Motor neuron (in vitro differentiated cells): Measurements from ENCODE around the gene PLCL1. TPM values are rescaled to one million over a fixed set of nuclear protein-coding genes. Genes with fewer than 3 reads are reported as not detected.

Experiments used
- ATAC-seq, 8 experiments: fragments of 200-7000 bp; cut with Tn5 transposase; replicated peaks in 6 of 8; 2 replicates each; pipeline ENCODE4 v1.8.0; 2021; ENCODE audit warnings: mild to moderate bottlenecking in 8 of 8, moderate library complexity in 8 of 8
- H3K27ac ChIP-seq, 2 donors: fragments of 250-450 bp; sonication (Bioruptor Pico); 2 replicates each; pipeline ENCODE4 v1.9.0; 2021; ENCODE audit warnings: antibody characterized with exemption in 2 of 2, mild to moderate bottlenecking in 2 of 2, moderate library complexity in 1 of 2
- H3K4me1 ChIP-seq, 2 donors: fragments of 250-450 bp; sonication (Bioruptor Pico); replicated peaks in 1 of 2; 2 replicates each; pipeline ENCODE4 v1.6.1; 2021; ENCODE audit warnings: antibody characterized with exemption in 2 of 2, mild to moderate bottlenecking in 2 of 2, moderate library complexity in 1 of 2
- H3K4me3 ChIP-seq, 5 donors: fragments of 250-450 bp; sonication (Bioruptor Pico); 2 replicates each; pipeline ENCODE4 v1.9.0; 2021; ENCODE audit warnings: antibody characterized with exemption in 5 of 5, mild to moderate bottlenecking in 5 of 5, moderate library complexity in 4 of 5
- WGBS, 10 experiments: fragments of 450-650 bp; shearing (Covaris generic); methylation state at CpG; one replicate each; pipeline ENCODE4 v1.0.0; 2022; 5-methylcytosine and 5-hydroxymethylcytosine counted together
- in situ Hi-C, 9 experiments: fragments of 400-800 bp; cut with MboI; loops; one replicate each; pipeline ENCODE4 v1.15.0; 2021; ENCODE audit warnings: low sequenced_read_pairs in 9 of 9, low pct_unique_long_range_greater_than_20kb in 2 of 9; ENCODE audit not compliant: unreplicated experiment in 9 of 9
- total RNA-seq, 8 experiments: library from RNA; unstranded; fragments of 300-600 nt; gene quantifications; 2 replicates each; pipeline versions ENCODE4 v1.2.3 to v1.2.4, GENCODE V29; 2022

PLCL1 gene
- total RNA-seq, 8 experiments from 2014 or later, result 7.0 to 16.8 (median 10.1) TPM

DNA sequence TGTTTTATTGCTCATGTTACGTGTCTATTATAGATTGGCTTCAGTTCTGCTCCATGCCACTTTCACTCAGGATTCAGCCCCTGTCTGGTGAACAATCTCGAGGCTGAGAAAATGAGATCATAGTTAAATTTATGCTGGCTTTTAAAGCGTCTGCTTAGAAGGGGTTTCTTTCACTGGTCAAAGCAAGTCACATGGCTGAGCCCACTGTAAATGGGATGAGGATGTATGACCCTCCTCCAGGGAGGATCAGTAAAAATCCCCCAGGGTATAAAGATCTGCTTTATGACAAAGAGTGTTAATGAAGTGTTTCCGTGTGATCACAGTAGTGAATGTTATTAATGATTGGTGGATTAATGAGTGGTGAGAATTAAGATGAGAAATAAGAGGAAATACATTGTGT is 6.2 kb upstream of the PLCL1 start:
- peak in 5 of 8 experiments; percentile 94 to 96 (median 95) for ATAC-seq
- Histone ChIP-seq H3K27ac (peak overlapping the region in 1 of 2 donors; percentile 1), H3K4me1 (peaks cover 11 to 32% of the 10 kb centered on the region in 2 donors), H3K4me3 (peak overlapping the region in 1 of 5 donors; percentile 5)
- WGBS, 10 experiments, result 28 to 86% (median 33%) methylated on average over 1 to 4 of the region's 4 CpGs; no CpG with 5 or more reads in 3 of the 10 experiments
- in situ Hi-C loops, result loop anchor here in 1 of 9 experiments (10.0 kb wide), 1 partner anchor 497 kb away; no protein-coding TSS in a partner anchor

DNA sequence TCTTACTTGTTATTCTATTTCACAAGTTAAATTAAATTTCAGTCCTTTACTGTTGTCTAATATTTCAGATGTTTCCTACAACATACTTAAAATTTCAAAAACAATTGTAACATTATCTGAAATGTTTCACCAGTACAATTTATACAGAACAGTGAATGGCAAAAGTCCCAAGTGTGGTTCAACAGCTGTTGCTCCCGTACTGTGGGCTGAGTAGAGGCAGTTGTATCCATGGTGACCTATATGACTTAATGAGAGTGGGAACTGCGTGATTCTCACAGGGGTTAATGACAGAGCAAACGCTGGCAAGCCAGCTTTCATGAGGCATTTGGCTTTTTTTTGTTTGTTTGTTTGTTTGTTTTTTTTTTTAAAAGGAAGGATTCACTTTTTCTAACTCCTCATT is 5.3 kb upstream of the PLCL1 start:
- Histone ChIP-seq H3K4me3 (no peak overlapping the region), H3K4me1 (peaks cover 13 to 36% of the 10 kb centered on the region in 2 donors), H3K27ac (no peak overlapping the region)
- in situ Hi-C loops, result loop anchor here in 1 of 9 experiments (10.0 kb wide), 1 partner anchor 496 kb away; no protein-coding TSS in a partner anchor
- 0 to 79% (median 27%) methylated on average over 1 to 3 of the region's 3 CpGs; no CpG with 5 or more reads in 2 of the 10 experiments for WGBS, 10 experiments
- peak in 1 of 8 experiments; percentile 20 for ATAC-seq

DNA sequence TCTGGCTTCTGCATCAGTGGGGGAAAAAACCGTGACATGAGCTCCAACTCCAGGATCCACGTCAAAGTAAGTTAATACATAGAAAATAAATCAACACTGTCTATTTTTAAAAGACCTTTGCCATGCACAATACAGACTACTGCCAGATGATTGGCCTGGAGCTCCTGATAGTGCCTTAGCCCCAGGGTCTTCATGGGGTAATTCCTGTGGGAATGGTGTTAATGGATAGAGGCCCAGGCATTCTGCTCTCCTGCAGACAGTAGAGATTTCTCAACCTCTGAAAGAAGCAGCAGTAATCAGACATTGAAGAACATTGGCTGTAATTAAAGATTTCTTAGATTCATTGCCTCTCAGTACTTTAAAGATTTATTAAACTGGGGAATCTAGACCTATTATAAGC is 4.3 kb upstream of the PLCL1 start:
- Histone ChIP-seq H3K4me1 (peaks cover 13 to 36% of the 10 kb centered on the region in 2 donors), H3K4me3 (no peak overlapping the region), H3K27ac (no peak overlapping the region)
- no peak for ATAC-seq
- in situ Hi-C loops, result loop anchor here in 8 of 9 experiments (5.0 to 25.0 kb wide), 7 partner anchors 312 to 505 kb away; no protein-coding TSS in a partner anchor
- 46 to 100% (median 74%) methylated on average over 1 to 2 of the region's 2 CpGs for WGBS, 10 experiments

DNA sequence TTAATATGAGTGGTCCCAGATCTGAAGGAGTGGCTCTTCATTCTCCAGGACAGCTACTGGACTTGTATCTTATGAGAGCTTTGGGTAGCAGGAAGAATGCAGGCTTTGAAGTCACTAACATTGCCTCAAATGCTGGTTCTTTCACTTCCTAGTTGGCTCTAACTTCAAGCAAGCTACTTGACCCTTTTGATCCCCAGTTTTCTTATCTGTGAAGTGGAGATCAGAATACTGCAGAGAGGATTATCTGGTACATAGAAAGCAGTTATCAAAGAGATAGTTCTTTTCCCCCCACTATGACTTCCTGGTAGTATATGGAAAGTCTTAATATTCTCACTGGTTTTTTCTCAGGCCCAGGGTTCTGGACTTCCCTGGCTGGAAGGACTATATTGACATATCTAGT is 3.4 kb upstream of the PLCL1 start:
- Histone ChIP-seq H3K27ac (no peak overlapping the region), H3K4me1 (peaks cover 13 to 36% of the 10 kb centered on the region in 2 donors), H3K4me3 (no peak overlapping the region)
- ATAC-seq, result no peak
- in situ Hi-C loops, result loop anchor here in 8 of 9 experiments (5.0 to 25.0 kb wide), 7 partner anchors 311 to 504 kb away; no protein-coding TSS in a partner anchor

DNA sequence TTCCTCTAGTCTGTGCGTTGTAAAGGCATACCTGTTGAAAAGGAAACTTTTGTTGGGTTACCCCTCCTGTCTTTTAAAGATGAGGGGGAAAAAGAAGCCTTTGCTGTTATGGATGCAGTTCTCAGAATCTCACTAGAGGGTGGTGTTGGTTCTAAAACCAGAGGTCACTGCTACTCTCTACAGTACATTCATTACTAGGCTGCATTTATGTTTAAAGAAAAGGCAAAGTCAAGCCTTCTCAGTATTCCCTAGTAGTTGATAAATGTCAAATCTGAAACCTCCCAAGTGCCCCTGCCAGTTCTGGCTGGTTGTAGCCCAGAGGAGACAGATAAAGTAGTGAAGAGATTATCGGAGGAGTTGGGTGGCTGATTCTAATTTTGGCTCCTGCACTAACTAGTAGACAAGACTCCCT is 1.4 kb upstream of the PLCL1 start:
- ATAC-seq, result peak in 6 of 8 experiments; percentile 6 to 14 (median 9)
- peaks cover 8 to 31% of the 10 kb centered on the region in 2 donors for H3K4me1 ChIP-seq
- H3K4me3 ChIP-seq, result peak overlapping the region in 3 of 5 donors; percentile 1 to 6 (median 6)
- no peak overlapping the region for H3K27ac ChIP-seq
- in situ Hi-C loops, result loop anchor here in 8 of 9 experiments (5.0 to 25.0 kb wide), 7 partner anchors 309 to 502 kb away; no protein-coding TSS in a partner anchor
- 0 to 40% (median 18%) methylated on average over 1 to 2 of the region's 2 CpGs; no CpG with 5 or more reads in 2 of the 10 experiments for WGBS, 10 experiments

DNA sequence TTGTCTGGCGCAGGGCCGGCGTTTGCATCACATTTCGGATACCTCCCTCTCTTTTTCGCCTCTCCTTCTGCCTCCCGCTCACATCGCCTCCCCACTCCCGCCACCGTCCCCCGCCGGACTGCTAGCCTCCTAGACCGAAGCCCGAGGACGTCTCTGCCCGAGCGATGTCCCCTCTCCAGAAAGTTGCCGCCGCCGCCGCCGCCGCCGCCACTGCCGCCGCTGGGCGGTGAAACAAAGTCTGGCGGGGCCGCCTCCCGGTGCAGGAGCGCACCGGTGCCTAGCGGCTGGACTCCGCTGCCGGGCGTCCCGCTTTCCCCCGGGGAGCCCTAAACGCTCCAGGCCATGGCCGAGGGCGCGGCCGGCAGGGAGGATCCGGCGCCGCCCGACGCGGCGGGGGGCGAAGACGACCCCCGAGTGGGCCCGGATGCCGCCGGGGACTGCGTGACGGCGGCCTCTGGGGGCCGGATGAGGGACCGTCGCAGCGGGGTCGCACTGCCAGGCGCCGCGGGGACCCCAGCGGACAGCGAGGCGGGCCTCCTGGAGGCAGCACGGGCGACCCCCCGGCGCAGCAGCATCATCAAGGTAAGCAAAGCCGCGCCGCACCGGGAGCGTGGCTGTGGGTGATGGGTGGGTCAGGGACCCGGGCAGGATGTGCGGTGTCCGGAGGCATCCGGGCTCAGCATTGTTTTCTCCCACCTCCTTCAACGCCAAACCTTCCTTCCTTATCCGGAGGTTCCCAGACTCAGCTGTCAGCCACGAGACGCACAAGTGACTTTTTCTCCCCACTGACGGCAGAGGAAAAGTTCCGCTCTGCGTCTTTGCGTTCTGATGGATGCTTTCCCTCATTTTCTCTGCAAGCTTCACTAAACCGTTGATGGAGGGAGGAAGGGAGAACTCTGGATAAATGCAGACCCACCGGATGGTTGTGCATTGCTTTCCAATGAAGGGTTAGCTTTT is 643 bp downstream of the PLCL1 start:
- in situ Hi-C loops, result loop anchor here in 8 of 9 experiments (5.0 to 25.0 kb wide), 7 partner anchors 307 to 500 kb away; no protein-coding TSS in a partner anchor
- peak overlapping the region in 1 of 2 donors; percentile 2 for H3K27ac ChIP-seq
- WGBS, 10 experiments, result 0 to 12% (median 3%) methylated on average over 2 to 12 of the region's 92 CpGs; no CpG with 5 or more reads in 4 of the 10 experiments
- ATAC-seq, result peak; percentile 29 to 51 (median 35)
- H3K4me1 ChIP-seq, result peaks cover 3 to 15% of the 10 kb centered on the region in 2 donors
- peak overlapping the region; percentile 61 to 90 (median 67) for H3K4me3 ChIP-seq

DNA sequence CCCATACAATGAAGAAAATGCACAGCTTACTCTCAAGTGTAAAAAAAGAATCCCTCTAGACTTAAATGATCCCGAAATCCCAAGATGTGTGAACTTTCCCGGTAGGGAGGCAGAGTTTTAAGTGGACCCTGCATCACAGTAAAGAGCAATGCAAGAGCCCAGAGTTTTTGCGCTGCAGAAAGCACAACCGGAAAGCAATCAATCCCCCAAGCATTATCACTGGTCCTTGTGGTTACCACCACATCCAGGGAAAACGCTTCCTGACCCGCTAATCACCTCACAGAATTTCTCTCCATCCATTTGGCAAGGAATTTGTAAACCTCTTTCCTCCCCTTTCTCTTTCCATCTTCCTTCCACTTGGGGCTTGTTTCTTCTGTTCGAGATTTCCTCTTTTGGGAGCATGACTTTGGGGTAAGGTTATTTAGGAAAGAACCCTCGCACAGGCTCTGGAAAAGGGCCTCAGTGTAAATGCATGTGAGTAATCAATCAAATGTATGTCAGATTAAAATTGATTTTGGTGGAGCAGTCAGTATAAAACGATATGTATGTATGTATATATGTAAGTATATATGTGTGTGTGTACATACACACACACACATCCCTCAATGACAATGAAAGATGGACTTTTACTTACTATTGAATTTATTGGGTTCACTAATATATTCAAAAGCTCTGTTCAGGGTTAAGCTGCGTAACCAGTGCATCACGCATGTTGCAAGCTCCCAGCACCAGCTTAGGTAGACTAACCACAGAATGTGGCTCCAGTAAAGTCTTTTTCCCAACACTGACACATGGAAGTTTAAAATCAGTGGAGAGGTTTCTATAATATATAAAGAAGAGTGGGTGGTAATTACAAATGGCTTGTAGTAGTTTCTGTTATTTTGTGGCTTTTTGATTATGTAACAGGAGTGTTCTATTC is 1.6 kb downstream of the PLCL1 start:
- no peak for ATAC-seq
- peak overlapping the region; percentile 61 to 90 (median 67) for H3K4me3 ChIP-seq
- in situ Hi-C loops, result loop anchor here in 8 of 9 experiments (10.0 to 25.0 kb wide), 6 partner anchors 306 to 499 kb away; no protein-coding TSS in a partner anchor
- H3K4me1 ChIP-seq, result peaks cover 8 to 22% of the 10 kb centered on the region in 2 donors
- whole genome bisulfite sequencing, 10 experiments, result 0 to 67% (median 39%) methylated on average over 2 to 11 of the region's 11 CpGs; no CpG with 5 or more reads in 1 of the 10 experiments
- H3K27ac ChIP-seq, result no peak overlapping the region

DNA sequence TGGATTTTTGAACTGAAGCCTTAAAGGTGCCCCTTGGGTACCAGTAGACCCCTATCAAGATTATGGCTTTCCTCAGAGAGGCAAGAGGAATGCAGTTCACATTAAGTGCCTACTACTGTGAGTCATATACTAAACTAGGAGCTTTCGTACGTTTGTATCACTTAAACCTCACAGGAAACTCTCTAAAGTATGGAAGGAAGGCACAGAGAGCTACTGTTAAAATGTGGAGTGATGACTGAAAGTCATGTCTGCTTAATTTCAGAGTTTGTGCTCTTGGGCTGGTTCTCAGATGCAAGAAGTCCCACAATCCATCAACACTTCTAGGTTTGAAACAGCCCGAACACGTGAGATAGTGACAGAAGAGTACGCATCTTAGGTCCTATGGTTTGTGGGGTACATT is 4.7 kb downstream of the PLCL1 start:
- Histone ChIP-seq H3K27ac (no peak overlapping the region), H3K4me1 (peaks cover 5 to 18% of the 10 kb centered on the region in 2 donors), H3K4me3 (no peak overlapping the region)
- no peak for ATAC-seq
- in situ Hi-C loops, result loop anchor here in 8 of 9 experiments (10.0 to 25.0 kb wide), 6 partner anchors 303 to 496 kb away; no protein-coding TSS in a partner anchor
- WGBS, 10 experiments, result 90 to 100% (median 98%) methylated on average over 1 to 5 of the region's 5 CpGs; no CpG with 5 or more reads in 5 of the 10 experiments

DNA sequence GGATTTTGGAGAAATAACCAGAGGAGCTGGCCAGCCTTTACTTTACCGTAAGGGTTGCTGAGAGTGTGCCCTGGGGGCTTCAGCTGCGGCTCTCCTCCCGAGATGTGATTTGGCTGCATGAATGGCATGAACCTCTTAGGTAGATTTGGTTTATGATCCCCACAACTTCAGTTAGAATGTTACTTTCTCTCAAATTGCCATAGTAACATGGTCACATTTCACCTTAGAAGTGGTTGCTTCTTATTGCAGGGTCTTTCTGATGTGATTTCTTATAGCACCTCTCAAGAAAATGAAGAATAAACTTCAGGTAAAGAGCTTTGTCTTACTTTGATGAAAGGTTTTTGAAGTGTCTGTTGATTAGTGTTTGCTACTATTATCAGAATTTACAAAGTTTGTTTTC is 5.6 kb downstream of the PLCL1 start:
- H3K27ac ChIP-seq, result no peak overlapping the region
- peaks cover 5 to 18% of the 10 kb centered on the region in 2 donors for H3K4me1 ChIP-seq
- H3K4me3 ChIP-seq, result peak overlapping the region in 1 of 5 donors; percentile 7
- 60 to 100% (median 93%) methylated on average over 1 to 3 of the region's 3 CpGs; no CpG with 5 or more reads in 4 of the 10 experiments for WGBS, 10 experiments
- no peak for ATAC-seq
- in situ Hi-C loops, result loop anchor here in 5 of 9 experiments (25.0 kb wide), 3 partner anchors 302 to 477 kb away; no protein-coding TSS in a partner anchor

DNA sequence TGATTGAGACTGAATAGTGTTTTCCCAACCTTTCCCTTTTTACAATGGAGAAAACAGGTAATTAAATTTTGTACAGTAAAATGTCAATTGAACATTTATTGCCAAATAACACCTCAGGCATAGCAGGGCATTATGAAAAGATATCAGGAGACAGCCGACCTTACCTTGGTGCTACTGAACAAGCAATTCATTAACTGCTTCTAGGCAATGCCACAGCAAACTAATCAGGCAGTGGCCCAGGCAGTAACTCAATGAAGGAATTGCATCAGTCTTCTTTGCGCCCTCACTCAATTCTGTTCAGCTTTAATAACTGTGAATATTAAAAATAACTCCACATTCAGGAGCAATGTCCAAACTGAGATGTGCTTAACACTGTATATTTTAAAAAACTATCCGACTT is 6.1 kb downstream of the PLCL1 start:
- Histone ChIP-seq H3K27ac (no peak overlapping the region), H3K4me1 (peaks cover 5 to 18% of the 10 kb centered on the region in 2 donors), H3K4me3 (peak overlapping the region in 1 of 5 donors; percentile 7)
- 0 to 100% (median 79%) methylated on average over 1 to 3 of the region's 3 CpGs; no CpG with 5 or more reads in 1 of the 10 experiments for whole genome bisulfite sequencing, 10 experiments
- in situ Hi-C loops, result loop anchor here in 5 of 9 experiments (25.0 kb wide), 3 partner anchors 302 to 477 kb away; no protein-coding TSS in a partner anchor
- ATAC-seq, result peak in 5 of 8 experiments; percentile 23 to 78 (median 61)

DNA sequence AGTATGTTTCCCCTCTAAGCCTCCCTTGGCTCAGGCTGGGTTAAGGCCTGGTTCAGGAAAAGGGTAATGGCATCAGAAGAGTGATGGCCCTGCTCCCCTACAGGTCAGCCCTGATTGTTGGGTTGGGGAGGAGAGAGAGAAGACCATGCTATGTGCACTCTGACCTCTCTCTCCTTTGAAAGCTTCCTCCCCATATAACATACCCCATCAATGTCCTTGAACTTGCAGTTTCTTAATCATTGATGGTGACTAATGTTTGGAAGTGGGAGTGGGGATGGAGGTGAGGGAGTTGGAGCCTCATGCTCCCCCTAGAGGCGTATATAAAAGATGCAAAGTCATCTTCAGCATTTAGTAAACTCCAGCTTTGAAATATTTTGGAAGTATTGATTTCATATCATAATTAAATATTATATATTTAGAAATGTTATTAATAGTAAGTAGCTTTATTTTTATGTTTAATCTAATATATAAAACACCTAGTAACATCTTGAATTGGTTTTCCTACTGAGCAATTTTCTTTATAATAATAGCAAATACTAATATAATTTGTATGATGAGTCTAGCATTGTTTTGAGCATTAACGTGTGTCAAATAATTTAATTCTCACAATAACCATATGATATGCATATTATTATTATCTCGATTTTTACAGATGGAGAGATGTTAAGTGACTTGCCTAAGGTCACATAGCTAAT is 8.8 kb downstream of the PLCL1 start:
- 3 to 100% (median 48%) methylated on average over 1 to 3 of the region's 3 CpGs; no CpG with 5 or more reads in 1 of the 10 experiments for WGBS, 10 experiments
- no peak overlapping the region for H3K4me3 ChIP-seq
- in situ Hi-C loops, result loop anchor here in 5 of 9 experiments (25.0 kb wide), 3 partner anchors 299 to 474 kb away; no protein-coding TSS in a partner anchor
- peaks cover 5 to 13% of the 10 kb centered on the region in 2 donors for H3K4me1 ChIP-seq
- ATAC-seq, result peak in 5 of 8 experiments; percentile 15 to 54 (median 39)
- no peak overlapping the region for H3K27ac ChIP-seq
